Esophagus squamous epithelium (tissue), 4 donors: ENCODE measurements around the gene SYNGR2.

Experiments
- POLR2A ChIP-seq, 4 donors: fragments of 450-650 bp; IDR thresholded peaks; one replicate each; pipeline ENCODE4 v1.6.1; 2017; ENCODE audit warnings: antibody characterized with exemption in 4 of 4, mild to moderate bottlenecking in 4 of 4, moderate library complexity in 3 of 4
- TF ChIP-seq, protein P1 (sequence below), 6 experiments: fragments of 450-650 bp in 4 of 6; fragments of 200-600 bp in 2 of 6; sonication (generic) in 2 of 6; IDR thresholded peaks; one replicate each; pipeline ENCODE4 v1.5.1; 2016 to 2019; ENCODE audit warnings: antibody characterized with exemption in 6 of 6, mild to moderate bottlenecking in 4 of 6, moderate library complexity in 4 of 6

DNA sequence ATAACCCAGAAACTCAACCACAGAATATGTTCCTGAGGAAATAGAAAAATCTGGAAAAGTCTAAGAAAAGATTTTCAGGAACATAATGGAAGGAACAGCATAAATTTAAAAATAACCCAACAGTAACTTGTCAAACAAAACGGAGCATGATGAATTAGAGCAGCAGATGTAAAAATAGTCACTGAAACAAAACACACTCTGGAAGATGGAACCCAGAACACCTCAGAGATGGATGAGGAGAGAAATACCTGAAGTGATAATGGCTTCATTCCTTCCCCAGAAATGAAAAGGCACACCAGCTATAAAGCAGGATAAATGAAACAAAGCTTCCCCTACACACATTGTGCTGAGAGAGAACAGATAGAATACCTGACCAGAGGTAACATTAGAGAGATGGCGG lies 12.1 kb downstream of the SYNGR2 start:
- TF ChIP-seq, protein P1, sequence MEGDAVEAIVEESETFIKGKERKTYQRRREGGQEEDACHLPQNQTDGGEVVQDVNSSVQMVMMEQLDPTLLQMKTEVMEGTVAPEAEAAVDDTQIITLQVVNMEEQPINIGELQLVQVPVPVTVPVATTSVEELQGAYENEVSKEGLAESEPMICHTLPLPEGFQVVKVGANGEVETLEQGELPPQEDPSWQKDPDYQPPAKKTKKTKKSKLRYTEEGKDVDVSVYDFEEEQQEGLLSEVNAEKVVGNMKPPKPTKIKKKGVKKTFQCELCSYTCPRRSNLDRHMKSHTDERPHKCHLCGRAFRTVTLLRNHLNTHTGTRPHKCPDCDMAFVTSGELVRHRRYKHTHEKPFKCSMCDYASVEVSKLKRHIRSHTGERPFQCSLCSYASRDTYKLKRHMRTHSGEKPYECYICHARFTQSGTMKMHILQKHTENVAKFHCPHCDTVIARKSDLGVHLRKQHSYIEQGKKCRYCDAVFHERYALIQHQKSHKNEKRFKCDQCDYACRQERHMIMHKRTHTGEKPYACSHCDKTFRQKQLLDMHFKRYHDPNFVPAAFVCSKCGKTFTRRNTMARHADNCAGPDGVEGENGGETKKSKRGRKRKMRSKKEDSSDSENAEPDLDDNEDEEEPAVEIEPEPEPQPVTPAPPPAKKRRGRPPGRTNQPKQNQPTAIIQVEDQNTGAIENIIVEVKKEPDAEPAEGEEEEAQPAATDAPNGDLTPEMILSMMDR (IDR thresholded peaks at IDR 0.05) = no peak
- TF ChIP-seq POLR2A (IDR thresholded peaks at IDR 0.05) = no peak
